Measurements from ENCODE around the gene MYOF. TPM values are rescaled to one million over a fixed set of nuclear protein-coding genes. Genes with fewer than 3 reads are reported as not detected.

MYOF gene
- total and polyA plus RNA-seq, 9 of the 15 experiments (the other 6 are each of a cell fraction or from before 2014, with no cell fraction given) = 0.06 to 0.27 TPM; not detected in 7

GRCh38 chr10:93469454-93469853, 12.7 kb downstream of the MYOF start:
- TF ChIP-seq SRSF3 (IDR thresholded peaks at IDR 0.05; ENCODE audit: insufficient read depth, low read length) (no peak), FOXM1 (IDR thresholded peaks at IDR 0.05; ENCODE audit: low read depth) (no peak), FOXM1 (CRISPR knock-in tag; IDR thresholded peaks at IDR 0.05; ENCODE audit: low read depth) (no peak)
- Histone ChIP-seq H4K20me1 (replicated peaks; ENCODE audit: control insufficient read depth, insufficient read depth, low read length) (no peaks in the 10 kb centered on the region), H3K36me3 (ENCODE audit: control insufficient read depth, insufficient read depth, low read length) (no peaks in the 10 kb centered on the region), H3K79me2 (ENCODE audit: control insufficient read depth, insufficient read depth, low read length) (no peaks in the 10 kb centered on the region), H3K27me3 (ENCODE audit: control insufficient read depth in 2 of 2, insufficient read depth in 2 of 2, low read length in 2 of 2) (no peaks in the 10 kb centered on the region), H3K4me3 (no peak overlapping the region), H3K9me3 (replicated peaks; ENCODE audit: control insufficient read depth, insufficient read depth, low read depth, low read length) (no peaks in the 10 kb centered on the region), H3K9me1 (ENCODE audit: control insufficient read depth, insufficient read depth, low read length) (no peaks in the 10 kb centered on the region), H2AFZ (ENCODE audit: low read depth, low read length) (no peak overlapping the region), H3K27ac (ENCODE audit: extremely low read depth, low read depth, low read length) (no peak overlapping the region), H3K4me2 (ENCODE audit: insufficient read depth, low read length) (no peak overlapping the region), H3K4me1 (replicated peaks in 1 of 2; ENCODE audit: control insufficient read depth in 2 of 2, insufficient read depth in 2 of 2, low read length in 2 of 2) (no peaks in the 10 kb centered on the region; a peak in 1 of 5 replicates), H3K9ac (ENCODE audit: insufficient read depth in 1 of 2, low read depth in 2 of 2, low read length in 2 of 2) (no peak overlapping the region)
- DNase-seq (ENCODE audit: extremely low read depth in 1 of 4, low spot score in 3 of 4) (no peak), FAIRE-seq (no peak), ATAC-seq (no peak)
- BruUV-seq (replicated peaks) = no TSS peak
- CTCF ChIA-PET (ENCODE audit: low intra/inter-chr PET ratio) = no interaction called here
- WGBS (ENCODE audit: insufficient coverage, low coverage, missing lambda C conversion rate) = 0% methylated on average over 3 of the region's 3 CpGs
- POLR2A ChIA-PET = no interaction called here
- intact Hi-C loops (cut with micrococcal nuclease) (no loop called here), in situ Hi-C loops (cut with MboI) (no loop called here)

GRCh38 chr10:93468461-93469213, 13.5 kb downstream of the MYOF start:
- WGBS (ENCODE audit: insufficient coverage, low coverage, missing lambda C conversion rate) = 6% methylated on average over 9 of the region's 10 CpGs
- Histone ChIP-seq H3K9me1 (ENCODE audit: control insufficient read depth, insufficient read depth, low read length) (no peaks in the 10 kb centered on the region), H3K79me2 (ENCODE audit: control insufficient read depth, insufficient read depth, low read length) (no peaks in the 10 kb centered on the region), H3K9ac (ENCODE audit: insufficient read depth in 1 of 2, low read depth in 2 of 2, low read length in 2 of 2) (no peak overlapping the region), H3K27ac (ENCODE audit: extremely low read depth, low read depth, low read length) (no peak overlapping the region), H4K20me1 (replicated peaks; ENCODE audit: control insufficient read depth, insufficient read depth, low read length) (no peaks in the 10 kb centered on the region), H3K4me2 (ENCODE audit: insufficient read depth, low read length) (no peak overlapping the region), H3K9me3 (replicated peaks; ENCODE audit: control insufficient read depth, insufficient read depth, low read depth, low read length) (no peaks in the 10 kb centered on the region), H2AFZ (ENCODE audit: low read depth, low read length) (no peak overlapping the region), H3K4me1 (replicated peaks in 1 of 2; ENCODE audit: control insufficient read depth in 2 of 2, insufficient read depth in 2 of 2, low read length in 2 of 2) (no peaks in the 10 kb centered on the region; a peak in 1 of 5 replicates), H3K27me3 (ENCODE audit: control insufficient read depth in 2 of 2, insufficient read depth in 2 of 2, low read length in 2 of 2) (no peaks in the 10 kb centered on the region; a peak in 1 of 5 replicates), H3K4me3 (no peak overlapping the region), H3K36me3 (ENCODE audit: control insufficient read depth, insufficient read depth, low read length) (no peaks in the 10 kb centered on the region)
- TF ChIP-seq KLF13 (tag; IDR thresholded peaks at IDR 0.05; ENCODE audit: borderline replicate concordance, low read depth) = no peak
- no peak for TF ChIP-seq ZNF830 (CRISPR knock-in tag; IDR thresholded peaks at IDR 0.05)
- no peak for TF ChIP-seq TFAP4 (CRISPR knock-in tag; IDR thresholded peaks at IDR 0.05; ENCODE audit: borderline replicate concordance)
- no peak for TF ChIP-seq BRF2 (IDR thresholded peaks at IDR 0.05; ENCODE audit: borderline replicate concordance, insufficient read depth, insufficient read length)
- peak; percentile 84 for TF ChIP-seq FOSL1 (tag; conservative IDR thresholded peaks at IDR 0.05)
- TF ChIP-seq SLC30A9 (CRISPR knock-in tag; IDR thresholded peaks at IDR 0.05) = no peak
- no peak for TF ChIP-seq PTBP1 (IDR thresholded peaks at IDR 0.05; ENCODE audit: low read depth, low read length)
- no peak for TF ChIP-seq NR2F6 (CRISPR knock-in tag; IDR thresholded peaks at IDR 0.05)
- FAIRE-seq (no peak), DNase-seq (ENCODE audit: extremely low read depth in 1 of 4, low spot score in 3 of 4) (no peak), ATAC-seq (no peak)
- POLR2A ChIA-PET = no interaction called here
- CTCF ChIA-PET (ENCODE audit: low intra/inter-chr PET ratio) = no interaction called here
- in situ Hi-C loops (cut with MboI) = no loop called here
- no TSS peak for BruUV-seq (replicated peaks)
- intact Hi-C loops (cut with micrococcal nuclease) = no loop called here

Data from K562 (cell line).